GM18507 (cell line): Measurements from ENCODE around the gene GOLGA8K.
"Not testable (repeated sequence)": the region's sequence is repeated elsewhere in the genome, so short reads cannot be mapped to it uniquely, and the experiment has no call there.

Source experiments
- DNase-seq: peaks from one replicate; pipeline ENCODE4 v3.0.0; 2011; ENCODE audit warnings: low read depth; ENCODE audit not compliant: insufficient read length; ENCODE audit errors: extremely low spot score
- FAIRE-seq: peaks from 2 replicates; lab custom pipeline; 2011; peaks lifted over from hg19 to GRCh38; lab: Jason Lieb, UNC

Gene GOLGA8K

DNA sequence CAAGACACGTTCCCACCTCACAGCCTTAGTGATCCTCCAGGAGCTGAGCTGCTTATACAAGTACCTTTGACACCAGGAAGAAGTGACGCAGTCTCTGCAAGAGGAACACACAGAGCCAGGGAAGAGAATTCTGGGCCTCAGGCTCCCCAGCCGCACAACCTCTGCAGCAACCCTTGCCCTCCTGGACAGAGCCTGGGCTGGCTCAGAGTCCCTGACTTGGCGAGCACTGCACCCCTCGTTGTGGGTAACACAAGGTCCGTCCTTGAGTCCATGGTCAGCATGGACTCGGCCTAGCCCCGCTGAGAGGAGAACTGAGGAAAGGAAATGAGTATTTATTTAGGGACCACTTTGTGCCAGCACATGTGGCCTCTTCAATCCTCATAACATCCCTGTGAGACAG lies 39.6 kb downstream of the GOLGA8K start:
- DNase-seq, FAIRE-seq: not testable (repeated sequence)

DNA sequence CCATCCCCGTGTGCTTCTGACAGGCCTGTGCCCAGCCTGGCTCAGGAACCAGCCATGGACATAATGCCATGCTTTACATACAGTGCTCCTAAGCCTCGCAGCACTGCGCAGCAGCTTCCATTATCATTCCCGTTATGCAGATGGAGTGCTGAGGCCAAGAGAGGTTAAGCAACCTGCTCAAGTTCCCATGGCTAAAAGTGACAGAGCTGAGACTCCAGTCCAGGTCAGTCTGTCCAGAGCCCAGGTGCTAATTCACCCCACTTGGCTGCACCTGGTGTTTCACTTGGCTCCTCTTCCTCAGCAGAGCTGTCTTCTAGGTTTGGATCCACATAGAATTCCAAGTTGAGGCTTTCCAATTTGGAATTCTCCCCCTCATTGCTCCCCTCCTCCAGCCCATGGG lies 41.4 kb downstream of the GOLGA8K start:
- not testable (repeated sequence) for DNase-seq, FAIRE-seq

- FAIRE-seq, DNase-seq: not testable (repeated sequence)
Measured at GRCh38 chr15:32358462-32358861, 44.6 kb downstream of the GOLGA8K start.

GRCh38 chr15:32356909-32357308 lies 46.2 kb downstream of the GOLGA8K start:
- FAIRE-seq, DNase-seq: not testable (repeated sequence)

DNA sequence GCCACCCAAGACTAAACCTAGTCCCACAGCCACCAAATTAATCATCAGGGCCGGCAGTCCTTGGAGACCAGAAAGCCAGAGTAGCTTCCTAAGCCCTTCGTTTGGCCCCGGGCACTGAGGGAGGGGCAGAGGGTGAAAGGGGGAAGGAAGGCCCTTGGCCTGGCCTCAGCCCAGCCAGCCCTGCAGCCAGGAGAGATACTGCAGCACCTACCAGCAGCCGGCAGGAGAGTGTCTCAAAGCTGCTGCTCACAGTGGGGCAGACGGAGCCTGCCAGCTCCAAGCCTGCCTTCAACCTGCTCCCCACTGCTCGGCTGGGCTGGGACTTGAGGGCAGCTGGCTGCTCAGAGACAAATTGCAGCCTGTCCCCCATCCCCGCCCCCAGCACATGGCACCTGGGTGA lies 50.3 kb downstream of the GOLGA8K start:
- not testable (repeated sequence) for FAIRE-seq, DNase-seq

- not testable (repeated sequence) for FAIRE-seq, DNase-seq
Measured at GRCh38 chr15:32350563-32351220, 52.4 kb downstream of the GOLGA8K start.

DNA sequence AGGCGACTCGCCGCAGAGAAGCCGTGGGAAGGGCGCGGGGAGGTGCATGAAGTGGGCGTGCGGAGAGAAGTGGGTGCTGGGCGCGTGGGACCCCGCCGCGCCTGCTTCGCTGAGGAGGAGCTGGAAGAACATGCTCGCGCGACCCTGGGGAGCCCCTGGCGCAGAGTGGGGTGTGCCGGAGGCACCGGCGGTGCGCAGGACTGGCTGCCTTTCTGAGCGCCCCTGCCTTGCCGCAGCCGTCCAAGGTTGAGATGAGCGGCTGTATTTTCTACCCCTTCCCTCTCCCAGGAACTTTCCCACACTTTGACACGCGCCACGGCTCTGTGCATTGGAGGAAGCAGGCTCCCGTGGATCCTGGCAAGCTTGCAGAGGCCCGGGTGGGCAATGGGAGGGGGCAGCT lies 56.1 kb downstream of the GOLGA8K start:
- DNase-seq, FAIRE-seq: not testable (repeated sequence)

- DNase-seq, FAIRE-seq: not testable (repeated sequence)
Measured at GRCh38 chr15:32345978-32346547, 57.0 kb downstream of the GOLGA8K start.

DNA sequence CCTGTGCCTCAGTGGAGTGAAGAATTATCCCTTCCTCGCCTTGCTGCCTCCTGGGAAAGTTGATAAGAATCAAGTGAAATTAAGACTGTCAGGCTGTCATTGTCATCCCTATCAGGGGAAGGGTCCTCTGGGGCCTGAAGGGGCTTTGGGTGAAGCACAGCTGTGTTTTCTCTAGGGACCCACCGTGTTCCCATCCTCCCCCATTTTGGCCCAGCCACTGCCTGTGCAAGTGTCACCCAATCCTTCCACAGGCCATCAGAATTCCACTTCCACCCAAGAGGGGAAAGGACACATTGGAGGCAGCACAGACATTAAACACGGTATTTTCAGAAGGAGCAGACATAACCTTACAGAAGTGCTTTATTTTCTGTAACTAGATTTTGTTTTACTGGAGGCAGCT lies 59.2 kb downstream of the GOLGA8K start:
- FAIRE-seq, DNase-seq: not testable (repeated sequence)
